Stimulated activated memory B cell treated with anti-CD40 and anti-IgM and Interleukin-4, amounts not matched to agents 10 μg/mL and 1 μg/mL and 100 μg/mL, for 72 hours (primary cell): Measurements from ENCODE around the gene UBE2H.
"Not testable (repeated sequence)": the region's sequence is repeated elsewhere in the genome, so short reads cannot be mapped to it uniquely, and the experiment has no call there.

Source experiments
- ATAC-seq: fragments of 150-1000 bp; cut with Tn5 transposase; 2 replicates; pipeline ENCODE4 v1.10.0; 2021
- H3K27ac Mint-ChIP-seq: one replicate; pipeline ENCODE4 v1.8.0; 2022; ENCODE audit warnings: mild to moderate bottlenecking, mixed read lengths
- H3K27me3 Mint-ChIP-seq: one replicate; pipeline ENCODE4 v1.8.0; 2022; ENCODE audit warnings: mixed read lengths
- H3K36me3 Mint-ChIP-seq: one replicate; pipeline ENCODE4 v1.8.0; 2022; ENCODE audit warnings: mixed read lengths
- H3K4me1 Mint-ChIP-seq: one replicate; pipeline ENCODE4 v1.8.0; 2022; ENCODE audit warnings: mixed read lengths
- H3K4me3 Mint-ChIP-seq: one replicate; pipeline ENCODE4 v1.8.0; 2022; ENCODE audit warnings: mild to moderate bottlenecking, moderate library complexity, mixed read lengths
- H3K9me3 Mint-ChIP-seq: one replicate; pipeline ENCODE4 v1.8.0; 2022; ENCODE audit warnings: mixed read lengths

Gene UBE2H

GRCh38 chr7:129835569-129835968 is 117.2 kb downstream of the UBE2H start:
- Mint-ChIP-seq H3K4me3 (no peak overlapping the region), H3K27me3 (no peaks in the 10 kb centered on the region), H3K36me3 (peaks cover 34% of the 10 kb centered on the region), H3K4me1 (no peaks in the 10 kb centered on the region), H3K27ac (no peak overlapping the region), H3K9me3 (no peaks in the 10 kb centered on the region)
- ATAC-seq: no peak

GRCh38 chr7:129833353-129833752 is 119.4 kb downstream of the UBE2H start:
- Mint-ChIP-seq H3K36me3 (peaks cover 28% of the 10 kb centered on the region), H3K4me1 (peaks cover 10% of the 10 kb centered on the region)
- ATAC-seq, H3K27me3 Mint-ChIP-seq, H3K4me3 Mint-ChIP-seq, H3K27ac Mint-ChIP-seq, H3K9me3 Mint-ChIP-seq: not testable (repeated sequence)

- H3K9me3 Mint-ChIP-seq: no peaks in the 10 kb centered on the region
- peaks cover 28% of the 10 kb centered on the region for H3K36me3 Mint-ChIP-seq
- no peaks in the 10 kb centered on the region for H3K27me3 Mint-ChIP-seq
- no peak overlapping the region for H3K27ac Mint-ChIP-seq
- no peak overlapping the region for H3K4me3 Mint-ChIP-seq
- H3K4me1 Mint-ChIP-seq: peaks cover 10% of the 10 kb centered on the region
- ATAC-seq: no peak
Measured at GRCh38 chr7:129832701-129833227, 120.0 kb downstream of the UBE2H start.

- no peak for ATAC-seq
- no peaks in the 10 kb centered on the region for H3K27me3 Mint-ChIP-seq
- H3K36me3 Mint-ChIP-seq: peaks cover 24% of the 10 kb centered on the region
- no peak overlapping the region for H3K4me3 Mint-ChIP-seq
- H3K9me3 Mint-ChIP-seq: no peaks in the 10 kb centered on the region
- peaks cover 10% of the 10 kb centered on the region for H3K4me1 Mint-ChIP-seq
- H3K27ac Mint-ChIP-seq: no peak overlapping the region
Measured at GRCh38 chr7:129832282-129832681, 120.5 kb downstream of the UBE2H start.

GRCh38 chr7:129831424-129832058 is 121.2 kb downstream of the UBE2H start:
- Mint-ChIP-seq H3K4me1 (peaks cover 10% of the 10 kb centered on the region), H3K27me3 (no peaks in the 10 kb centered on the region), H3K27ac (no peak overlapping the region), H3K9me3 (no peaks in the 10 kb centered on the region), H3K4me3 (no peak overlapping the region), H3K36me3 (peaks cover 20% of the 10 kb centered on the region)
- no peak for ATAC-seq

- Mint-ChIP-seq H3K36me3 (peaks cover 20% of the 10 kb centered on the region), H3K4me3 (no peak overlapping the region), H3K4me1 (peaks cover 16% of the 10 kb centered on the region), H3K9me3 (no peaks in the 10 kb centered on the region), H3K27me3 (no peaks in the 10 kb centered on the region), H3K27ac (no peak overlapping the region)
- ATAC-seq: no peak
Measured at GRCh38 chr7:129830949-129831348, 121.8 kb downstream of the UBE2H start.

GRCh38 chr7:129829737-129830631 is 122.8 kb downstream of the UBE2H start:
- no peak for ATAC-seq
- Mint-ChIP-seq H3K27me3 (no peaks in the 10 kb centered on the region), H3K27ac (no peak overlapping the region), H3K9me3 (no peaks in the 10 kb centered on the region), H3K4me3 (peak overlapping the region; percentile 45), H3K4me1 (peaks cover 23% of the 10 kb centered on the region), H3K36me3 (peaks cover 19% of the 10 kb centered on the region)

- ATAC-seq: no peak
- Mint-ChIP-seq H3K4me3 (no peak overlapping the region), H3K4me1 (peaks cover 29% of the 10 kb centered on the region), H3K27me3 (no peaks in the 10 kb centered on the region), H3K9me3 (no peaks in the 10 kb centered on the region), H3K27ac (no peak overlapping the region), H3K36me3 (peaks cover 10% of the 10 kb centered on the region)
Measured at GRCh38 chr7:129828989-129829736, 123.6 kb downstream of the UBE2H start.

- H3K9me3 Mint-ChIP-seq: no peaks in the 10 kb centered on the region
- peaks cover 1% of the 10 kb centered on the region for H3K36me3 Mint-ChIP-seq
- H3K4me1 Mint-ChIP-seq: peaks cover 29% of the 10 kb centered on the region
- ATAC-seq: no peak
- H3K27ac Mint-ChIP-seq: no peak overlapping the region
- H3K27me3 Mint-ChIP-seq: no peaks in the 10 kb centered on the region
- no peak overlapping the region for H3K4me3 Mint-ChIP-seq
Measured at GRCh38 chr7:129828078-129828762, 124.5 kb downstream of the UBE2H start.

GRCh38 chr7:129827467-129827990 is 125.2 kb downstream of the UBE2H start:
- H3K9me3 Mint-ChIP-seq: no peaks in the 10 kb centered on the region
- peaks cover 29% of the 10 kb centered on the region for H3K4me1 Mint-ChIP-seq
- no peak overlapping the region for H3K27ac Mint-ChIP-seq
- no peaks in the 10 kb centered on the region for H3K36me3 Mint-ChIP-seq
- no peaks in the 10 kb centered on the region for H3K27me3 Mint-ChIP-seq
- no peak overlapping the region for H3K4me3 Mint-ChIP-seq
- no peak for ATAC-seq

GRCh38 chr7:129826895-129827294 is 125.9 kb downstream of the UBE2H start:
- not testable (repeated sequence) for H3K9me3 Mint-ChIP-seq, H3K36me3 Mint-ChIP-seq, ATAC-seq, H3K27me3 Mint-ChIP-seq, H3K27ac Mint-ChIP-seq
- Mint-ChIP-seq H3K4me3 (peak overlapping the region; percentile 29), H3K4me1 (peaks cover 29% of the 10 kb centered on the region)

- Mint-ChIP-seq H3K4me3 (peak overlapping the region; percentile 88), H3K4me1 (peaks cover 28% of the 10 kb centered on the region), H3K36me3 (no peaks in the 10 kb centered on the region), H3K27ac (peak overlapping the region; percentile 71), H3K9me3 (no peaks in the 10 kb centered on the region), H3K27me3 (no peaks in the 10 kb centered on the region)
- peak; percentile 89 for ATAC-seq
Measured at GRCh38 chr7:129825209-129825970, 127.4 kb downstream of the UBE2H start.

GRCh38 chr7:129824291-129825208 is 128.2 kb downstream of the UBE2H start:
- H3K27ac Mint-ChIP-seq: peak overlapping the region; percentile 71
- H3K36me3 Mint-ChIP-seq: no peaks in the 10 kb centered on the region

More at GRCh38 chr7:129824291-129825208, 128.2 kb downstream of the UBE2H start:
- Mint-ChIP-seq H3K9me3 (no peaks in the 10 kb centered on the region), H3K4me3 (peak overlapping the region; percentile 88), H3K27me3 (no peaks in the 10 kb centered on the region), H3K4me1 (peaks cover 20% of the 10 kb centered on the region)
- ATAC-seq: peak; percentile 51
